Measurements from ENCODE around the gene ARHGEF10L.
"Not testable (repeated sequence)": the region's sequence is repeated elsewhere in the genome, so short reads cannot be mapped to it uniquely, and the experiment has no call there.

Gene ARHGEF10L

GRCh38 chr1:17615157-17615556 is 75.7 kb downstream of the ARHGEF10L start:
- DNase-seq, result no peak

- DNase-seq, result no peak
Measured at GRCh38 chr1:17615959-17616358, 76.5 kb downstream of the ARHGEF10L start.

GRCh38 chr1:17616731-17617279 is 77.3 kb downstream of the ARHGEF10L start:
- DNase-seq, result no peak

- no peak for DNase-seq
Measured at GRCh38 chr1:17617787-17618557, 78.5 kb downstream of the ARHGEF10L start.

- no peak for DNase-seq
Measured at GRCh38 chr1:17618558-17619247, 79.2 kb downstream of the ARHGEF10L start.

- no peak for DNase-seq
Measured at GRCh38 chr1:17620448-17620847, 81.0 kb downstream of the ARHGEF10L start.

GRCh38 chr1:17621691-17622090 is 82.2 kb downstream of the ARHGEF10L start:
- DNase-seq, result no peak

- no peak for DNase-seq
Measured at GRCh38 chr1:17622823-17623222, 83.3 kb downstream of the ARHGEF10L start.

- no peak for DNase-seq
Measured at GRCh38 chr1:17624611-17625233, 85.2 kb downstream of the ARHGEF10L start.

- DNase-seq, result no peak
Measured at GRCh38 chr1:17627239-17628052, 87.9 kb downstream of the ARHGEF10L start.

- not testable (repeated sequence) for DNase-seq
Measured at GRCh38 chr1:17629046-17629445, 89.5 kb downstream of the ARHGEF10L start.

- DNase-seq, result no peak
Measured at GRCh38 chr1:17629460-17629859, 90.0 kb downstream of the ARHGEF10L start.

GRCh38 chr1:17630048-17630830 is 90.7 kb downstream of the ARHGEF10L start:
- no peak for DNase-seq

- DNase-seq, result no peak
Measured at GRCh38 chr1:17630986-17631385, 91.5 kb downstream of the ARHGEF10L start.

GRCh38 chr1:17631410-17631809 is 91.9 kb downstream of the ARHGEF10L start:
- DNase-seq, result no peak

GRCh38 chr1:17632106-17632505 is 92.6 kb downstream of the ARHGEF10L start:
- no peak for DNase-seq

- no peak for DNase-seq
Measured at GRCh38 chr1:17632541-17633184, 93.2 kb downstream of the ARHGEF10L start.

- DNase-seq, result no peak
Measured at GRCh38 chr1:17633654-17634053, 94.2 kb downstream of the ARHGEF10L start.

- no peak for DNase-seq
Measured at GRCh38 chr1:17635276-17635675, 95.8 kb downstream of the ARHGEF10L start.

GRCh38 chr1:17635811-17636210 is 96.3 kb downstream of the ARHGEF10L start:
- no peak for DNase-seq

- DNase-seq, result no peak
Measured at GRCh38 chr1:17636612-17637011, 97.1 kb downstream of the ARHGEF10L start.
